Measurements from ENCODE around the gene MYPN.

Gene MYPN

GRCh38 chr10:68081916-68082315, 27.4 kb upstream of the MYPN start:
- no peak overlapping the region for H3K4me3 Mint-ChIP-seq
- H3K4me1 Mint-ChIP-seq: peaks cover 5% of the 10 kb centered on the region
- H3K27ac Mint-ChIP-seq: no peak overlapping the region
- no peak for DNase-seq
- no peaks in the 10 kb centered on the region for H3K36me3 Mint-ChIP-seq (ENCODE audit: low read depth)
- no peak for TF ChIP-seq CTCF (IDR thresholded peaks at IDR 0.05)
- H3K9me3 Mint-ChIP-seq: no peaks in the 10 kb centered on the region
- H3K27me3 Mint-ChIP-seq (ENCODE audit: low read depth, poor library complexity): peaks cover 5% of the 10 kb centered on the region

- peaks cover 5% of the 10 kb centered on the region for H3K4me1 Mint-ChIP-seq
- peaks cover 5% of the 10 kb centered on the region for H3K27me3 Mint-ChIP-seq (ENCODE audit: low read depth, poor library complexity)
- H3K27ac Mint-ChIP-seq: no peak overlapping the region
- TF ChIP-seq CTCF (IDR thresholded peaks at IDR 0.05): no peak
- H3K4me3 Mint-ChIP-seq: no peak overlapping the region
- H3K9me3 Mint-ChIP-seq: no peaks in the 10 kb centered on the region
- H3K36me3 Mint-ChIP-seq (ENCODE audit: low read depth): no peaks in the 10 kb centered on the region
- no peak for DNase-seq
Measured at GRCh38 chr10:68082872-68083271, 26.4 kb upstream of the MYPN start.

- TF ChIP-seq CTCF (IDR thresholded peaks at IDR 0.05): no peak
- no peak overlapping the region for H3K27ac Mint-ChIP-seq
- H3K4me1 Mint-ChIP-seq: peaks cover 5% of the 10 kb centered on the region
- no peaks in the 10 kb centered on the region for H3K9me3 Mint-ChIP-seq
- H3K4me3 Mint-ChIP-seq: no peak overlapping the region
- H3K36me3 Mint-ChIP-seq (ENCODE audit: low read depth): no peaks in the 10 kb centered on the region
- peaks cover 5% of the 10 kb centered on the region for H3K27me3 Mint-ChIP-seq (ENCODE audit: low read depth, poor library complexity)
- DNase-seq: no peak
Measured at GRCh38 chr10:68083953-68084352, 25.3 kb upstream of the MYPN start.

- Mint-ChIP-seq H3K4me1 (peaks cover 5% of the 10 kb centered on the region), H3K9me3 (no peaks in the 10 kb centered on the region), H3K27ac (no peak overlapping the region), H3K4me3 (no peak overlapping the region), H3K36me3 (ENCODE audit: low read depth) (no peaks in the 10 kb centered on the region), H3K27me3 (ENCODE audit: low read depth, poor library complexity) (peaks cover 7% of the 10 kb centered on the region)
- DNase-seq: no peak
- TF ChIP-seq CTCF (IDR thresholded peaks at IDR 0.05): no peak
Measured at GRCh38 chr10:68084469-68084868, 24.8 kb upstream of the MYPN start.

- H3K9me3 Mint-ChIP-seq: no peaks in the 10 kb centered on the region
- no peak for TF ChIP-seq CTCF (IDR thresholded peaks at IDR 0.05)
- H3K36me3 Mint-ChIP-seq (ENCODE audit: low read depth): no peaks in the 10 kb centered on the region
- no peak overlapping the region for H3K27ac Mint-ChIP-seq
- H3K27me3 Mint-ChIP-seq (ENCODE audit: low read depth, poor library complexity): peaks cover 8% of the 10 kb centered on the region
- DNase-seq: no peak
- H3K4me3 Mint-ChIP-seq: no peak overlapping the region
- peaks cover 5% of the 10 kb centered on the region for H3K4me1 Mint-ChIP-seq
Measured at GRCh38 chr10:68086011-68086410, 23.3 kb upstream of the MYPN start.

GRCh38 chr10:68086910-68087684, 22.2 kb upstream of the MYPN start:
- no peak for TF ChIP-seq CTCF (IDR thresholded peaks at IDR 0.05)
- no peak overlapping the region for H3K27ac Mint-ChIP-seq
- no peak for DNase-seq
- no peak overlapping the region for H3K4me3 Mint-ChIP-seq
- H3K4me1 Mint-ChIP-seq: peaks cover 5% of the 10 kb centered on the region
- H3K36me3 Mint-ChIP-seq (ENCODE audit: low read depth): no peaks in the 10 kb centered on the region
- H3K27me3 Mint-ChIP-seq (ENCODE audit: low read depth, poor library complexity): peaks cover 7% of the 10 kb centered on the region
- H3K9me3 Mint-ChIP-seq: no peaks in the 10 kb centered on the region

Measured in nephron progenitor cell (in vitro differentiated cells).